PC-3 (cell line): ENCODE measurements around the gene ZNF407. TPM values are rescaled to one million over a fixed set of nuclear protein-coding genes. Genes with fewer than 3 reads are reported as not detected.
A peak's percentile ranks its signal among the peaks of the same experiment; 100 is the strongest.

Source experiments
- ATAC-seq: fragments of 200-7000 bp; cut with Tn5 transposase; 2 replicates; pipeline ENCODE4 v1.9.1; 2020; ENCODE audit warnings: mild to moderate bottlenecking, moderate library complexity
- BruUV-seq: library from RNA; stranded (reverse); fragments of 400-500 nt; replicated peaks from 2 replicates; lab custom pipeline; 2021; lab: Mats Ljungman, UMichigan
- CTCF ChIA-PET: fragments of 300-600 bp; sonication (Branson Sonifier 250); formaldehyde crosslinking; loops from one replicate; lab custom pipeline; 2022; ENCODE audit warnings: antibody characterized with exemption; lab: Charles Lee
- POLR2A ChIA-PET: fragments of 300-600 bp; sonication (Branson Sonifier 250); formaldehyde crosslinking; loops from one replicate; lab custom pipeline; 2022; ENCODE audit warnings: antibody characterized with exemption; ENCODE audit not compliant: unreplicated experiment; lab: Charles Lee
- DNase-seq: peaks from one replicate; pipeline ENCODE4 v3.0.0-alpha.2; 2015
- H2AFZ ChIP-seq: fragments of 300-600 bp; sonication (generic); 2 replicates; pipeline ENCODE4 v1.6.0; 2016; ENCODE audit warnings: antibody characterized with exemption, low read length
- H3F3A ChIP-seq: fragments of 300-600 bp; sonication (generic); one replicate; pipeline ENCODE4 v1.6.0; 2017; ENCODE audit warnings: antibody characterized with exemption, low read length, control low read depth, mild to moderate bottlenecking; ENCODE audit not compliant: unreplicated experiment
- H3K27ac ChIP-seq: fragments of 300-600 bp; sonication (generic); 2 replicates; pipeline ENCODE4 v1.5.1; 2016; ENCODE audit warnings: mild to moderate bottlenecking, low read length
- H3K27me3 ChIP-seq: fragments of 300-600 bp; sonication (generic); 2 replicates; pipeline ENCODE4 v1.6.1; 2016; ENCODE audit warnings: low read length, mixed read lengths
- H3K36me3 ChIP-seq: fragments of 300-600 bp; sonication (generic); 2 replicates; pipeline ENCODE4 v1.6.1; 2016; ENCODE audit warnings: low read depth, mixed run types, low read length, mixed read lengths
- H3K4me1 ChIP-seq: fragments of 300-600 bp; sonication (generic); 2 replicates; pipeline ENCODE4 v1.5.1; 2016; ENCODE audit warnings: low read length; ENCODE audit not compliant: insufficient read depth
- H3K4me2 ChIP-seq: fragments of 300-600 bp; sonication (generic); 2 replicates; pipeline ENCODE4 v1.6.0; 2016; ENCODE audit warnings: low read length
- H3K4me3 ChIP-seq: fragments of 300-600 bp; sonication (generic); 2 replicates; pipeline ENCODE4 v1.5.1; 2016; ENCODE audit warnings: mild to moderate bottlenecking, low read length, mixed read lengths
- H3K79me2 ChIP-seq: fragments of 300-600 bp; sonication (generic); 2 replicates; pipeline ENCODE4 v1.6.1; 2017; ENCODE audit warnings: low read length, mixed read lengths
- H3K9ac ChIP-seq: fragments of 300-600 bp; sonication (generic); 2 replicates; pipeline ENCODE4 v1.6.0; 2016; ENCODE audit warnings: mild to moderate bottlenecking, low read length
- H3K9me2 ChIP-seq: fragments of 300-600 bp; sonication (generic); replicated peaks from 2 replicates; pipeline ENCODE4 v1.6.1; 2016; ENCODE audit warnings: mixed run types, low read length, mixed read lengths
- H3K9me3 ChIP-seq: fragments of 300-600 bp; sonication (generic); 2 replicates; pipeline ENCODE4 v1.6.1; 2016; ENCODE audit warnings: low read length, mixed read lengths
- H4K20me1 ChIP-seq: fragments of 300-600 bp; sonication (generic); 2 replicates; pipeline ENCODE4 v1.6.1; 2016; ENCODE audit warnings: low read length, mixed read lengths
- EZH2 ChIP-seq: fragments of 300-600 bp; sonication (generic); IDR thresholded peaks from one replicate; pipeline ENCODE4 v1.6.1; 2017; ENCODE audit warnings: antibody characterized with exemption, mild to moderate bottlenecking, low read length; ENCODE audit not compliant: unreplicated experiment
- EZH2phosphoT487 ChIP-seq: fragments of 300-600 bp; sonication (generic); IDR thresholded peaks from 2 replicates; pipeline ENCODE4 v1.6.1; 2018; ENCODE audit warnings: mild to moderate bottlenecking, antibody characterized with exemption, low read length, borderline replicate concordance
- intact Hi-C: fragments of 100-400 bp; cut with micrococcal nuclease; formaldehyde crosslinking; loops from 2 replicates; pipeline ENCODE4 v1.9.0; 2023
- total RNA-seq: library from RNA; depleted of rRNA; stranded (reverse); fragments of >200 nt; gene quantifications from 2 replicates; pipeline ENCODE4 v1.2.3, GENCODE V29; 2014
- TF ChIP-seq, protein P1 (sequence below): fragments of 300-600 bp; sonication (generic); conservative IDR thresholded peaks from 2 replicates; pipeline ENCODE4 v1.5.1; 2017; ENCODE audit warnings: antibody characterized with exemption, low read depth, mild to moderate bottlenecking, low read length

ZNF407 gene
- total RNA-seq, 1 experiment from 2014 or later: 9.3 TPM

DNA sequence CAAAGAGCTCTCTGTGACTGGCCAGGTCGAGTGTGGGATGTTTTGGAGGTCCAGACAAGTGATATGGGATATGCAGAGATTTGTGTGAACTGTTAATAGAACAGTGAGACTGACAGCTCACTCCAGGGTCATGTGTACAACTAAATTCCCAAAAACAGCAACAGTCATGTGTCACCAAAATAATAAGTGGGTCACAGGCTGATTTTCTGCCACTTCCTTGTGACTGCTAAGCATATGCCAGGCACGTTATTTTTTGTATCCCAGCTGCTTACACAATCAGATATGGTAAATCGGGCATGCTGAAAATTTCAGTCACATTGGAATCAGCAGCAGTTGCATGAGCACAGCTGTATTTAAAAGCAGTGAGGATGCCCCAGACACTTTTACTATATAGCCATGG is 412.6 kb downstream of the ZNF407 start:
- Histone ChIP-seq H3K27me3 (no peaks in the 10 kb centered on the region), H4K20me1 (no peaks in the 10 kb centered on the region), H3K4me2 (no peak overlapping the region), H3K36me3 (no peaks in the 10 kb centered on the region), H3K9ac (no peak overlapping the region), H3F3A (no peaks in the 10 kb centered on the region), H3K9me3 (no peaks in the 10 kb centered on the region), H3K4me1 (no peaks in the 10 kb centered on the region), H2AFZ (no peak overlapping the region), H3K4me3 (no peak overlapping the region), H3K79me2 (no peaks in the 10 kb centered on the region), H3K9me2 (no peaks in the 10 kb centered on the region), H3K27ac (no peak overlapping the region)
- no peak for ATAC-seq
- ChIA-PET POLR2A (no interaction called here), CTCF (no interaction called here)
- intact Hi-C loops: no loop called here
- DNase-seq: no peak
- TF ChIP-seq, protein P1, sequence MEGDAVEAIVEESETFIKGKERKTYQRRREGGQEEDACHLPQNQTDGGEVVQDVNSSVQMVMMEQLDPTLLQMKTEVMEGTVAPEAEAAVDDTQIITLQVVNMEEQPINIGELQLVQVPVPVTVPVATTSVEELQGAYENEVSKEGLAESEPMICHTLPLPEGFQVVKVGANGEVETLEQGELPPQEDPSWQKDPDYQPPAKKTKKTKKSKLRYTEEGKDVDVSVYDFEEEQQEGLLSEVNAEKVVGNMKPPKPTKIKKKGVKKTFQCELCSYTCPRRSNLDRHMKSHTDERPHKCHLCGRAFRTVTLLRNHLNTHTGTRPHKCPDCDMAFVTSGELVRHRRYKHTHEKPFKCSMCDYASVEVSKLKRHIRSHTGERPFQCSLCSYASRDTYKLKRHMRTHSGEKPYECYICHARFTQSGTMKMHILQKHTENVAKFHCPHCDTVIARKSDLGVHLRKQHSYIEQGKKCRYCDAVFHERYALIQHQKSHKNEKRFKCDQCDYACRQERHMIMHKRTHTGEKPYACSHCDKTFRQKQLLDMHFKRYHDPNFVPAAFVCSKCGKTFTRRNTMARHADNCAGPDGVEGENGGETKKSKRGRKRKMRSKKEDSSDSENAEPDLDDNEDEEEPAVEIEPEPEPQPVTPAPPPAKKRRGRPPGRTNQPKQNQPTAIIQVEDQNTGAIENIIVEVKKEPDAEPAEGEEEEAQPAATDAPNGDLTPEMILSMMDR: no peak
- TF ChIP-seq EZH2: no peak
- TF ChIP-seq EZH2phosphoT487: no peak
- BruUV-seq: no TSS peak

DNA sequence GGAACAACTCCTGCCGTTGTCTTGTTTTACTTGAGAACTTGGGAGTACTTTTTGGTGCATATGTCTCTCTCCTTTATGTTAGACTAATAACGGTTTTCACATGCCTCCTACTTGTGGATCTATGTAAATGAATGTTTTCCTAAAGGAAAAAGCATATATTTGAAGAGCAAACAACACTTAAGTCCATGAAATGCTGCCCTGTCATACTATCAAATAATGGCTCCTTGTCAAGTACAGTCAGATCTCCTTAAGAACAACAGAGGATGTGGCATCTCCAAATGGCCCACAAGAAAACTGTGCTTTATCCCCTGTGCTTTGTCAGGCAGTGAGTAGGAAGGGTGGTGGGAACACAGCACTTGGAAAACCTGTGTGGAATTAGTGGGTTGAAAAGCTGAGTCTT is 413.0 kb downstream of the ZNF407 start:
- no peaks in the 10 kb centered on the region for H3K9me3 ChIP-seq
- no peaks in the 10 kb centered on the region for H4K20me1 ChIP-seq
- H3K79me2 ChIP-seq: no peaks in the 10 kb centered on the region
- no peak overlapping the region for H3K27ac ChIP-seq
- no TSS peak for BruUV-seq
- no peaks in the 10 kb centered on the region for H3F3A ChIP-seq
- H3K4me3 ChIP-seq: no peak overlapping the region
- intact Hi-C loops: no loop called here
- H3K36me3 ChIP-seq: no peaks in the 10 kb centered on the region
- H3K9ac ChIP-seq: no peak overlapping the region
- ATAC-seq (peak; percentile 74), DNase-seq (no peak)
- no peak overlapping the region for H2AFZ ChIP-seq
- no peaks in the 10 kb centered on the region for H3K9me2 ChIP-seq
- TF ChIP-seq EZH2 (no peak), EZH2phosphoT487 (no peak)
- TF ChIP-seq, protein P1: no peak
- ChIA-PET POLR2A (no interaction called here), CTCF (no interaction called here)
- H3K4me1 ChIP-seq: no peaks in the 10 kb centered on the region
- no peaks in the 10 kb centered on the region for H3K27me3 ChIP-seq
- no peak overlapping the region for H3K4me2 ChIP-seq

DNA sequence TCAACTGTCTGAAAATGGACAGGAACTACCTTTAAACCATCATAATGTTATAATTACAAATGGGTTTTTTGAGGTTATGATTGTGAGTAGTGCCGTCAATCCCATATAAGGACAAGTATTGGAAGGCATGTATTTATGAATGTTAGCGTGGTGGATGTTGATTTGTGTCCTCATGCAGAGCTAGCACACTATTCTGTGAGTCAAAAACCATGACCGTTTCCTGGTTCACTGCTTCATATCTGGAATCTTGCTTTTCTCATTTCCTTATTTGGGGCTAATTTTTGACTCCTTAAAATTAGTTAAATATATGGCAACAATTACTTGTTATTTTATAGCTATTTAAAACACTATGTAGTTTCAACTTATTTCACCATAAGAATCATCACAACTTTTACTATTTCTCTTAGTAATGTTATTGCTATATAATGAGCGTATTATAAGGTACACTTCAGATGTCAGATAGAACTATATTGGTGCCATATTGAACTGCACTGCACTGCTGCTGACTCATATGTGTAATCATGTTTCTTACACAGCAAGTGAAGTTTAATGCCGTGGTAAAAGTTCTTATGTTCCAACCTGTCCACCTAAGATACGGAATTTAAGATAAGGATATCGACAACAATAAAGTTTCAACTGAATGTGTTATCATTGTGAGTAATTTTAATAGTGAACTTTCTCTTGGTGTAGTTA is 418.5 kb downstream of the ZNF407 start:
- DNase-seq (no peak), ATAC-seq (no peak)
- no peaks in the 10 kb centered on the region for H3K27me3 ChIP-seq
- no peak overlapping the region for H3K9ac ChIP-seq
- TF ChIP-seq, protein P1: no peak
- TF ChIP-seq EZH2phosphoT487 (no peak), EZH2 (no peak)
- H3K79me2 ChIP-seq: no peaks in the 10 kb centered on the region
- BruUV-seq: no TSS peak
- H3F3A ChIP-seq: no peaks in the 10 kb centered on the region
- no peaks in the 10 kb centered on the region for H3K36me3 ChIP-seq
- H4K20me1 ChIP-seq: no peaks in the 10 kb centered on the region
- ChIA-PET POLR2A (no interaction called here), CTCF (interaction anchor here (0.6 kb wide), 1 partner anchor 23 kb away, joined by 5 read pairs; no protein-coding TSS in a partner anchor)
- H2AFZ ChIP-seq: no peak overlapping the region
- H3K4me2 ChIP-seq: no peak overlapping the region
- no peak overlapping the region for H3K4me3 ChIP-seq
- H3K9me3 ChIP-seq: no peaks in the 10 kb centered on the region
- H3K4me1 ChIP-seq: no peaks in the 10 kb centered on the region
- no peaks in the 10 kb centered on the region for H3K9me2 ChIP-seq
- intact Hi-C loops: no loop called here
- no peak overlapping the region for H3K27ac ChIP-seq
